Limb (tissue), 2 donors: ENCODE results near the gene RBPMS2.
"Not testable (repeated sequence)": the region's sequence is repeated elsewhere in the genome, so short reads cannot be mapped to it uniquely, and the experiment has no call there.

Experiments used
- DNase-seq, 2 donors: peaks; one replicate each; pipeline ENCODE4 v3.0.0-alpha.2; 2016; ENCODE audit errors: extremely low spot score in 2 of 2

Gene RBPMS2

DNA sequence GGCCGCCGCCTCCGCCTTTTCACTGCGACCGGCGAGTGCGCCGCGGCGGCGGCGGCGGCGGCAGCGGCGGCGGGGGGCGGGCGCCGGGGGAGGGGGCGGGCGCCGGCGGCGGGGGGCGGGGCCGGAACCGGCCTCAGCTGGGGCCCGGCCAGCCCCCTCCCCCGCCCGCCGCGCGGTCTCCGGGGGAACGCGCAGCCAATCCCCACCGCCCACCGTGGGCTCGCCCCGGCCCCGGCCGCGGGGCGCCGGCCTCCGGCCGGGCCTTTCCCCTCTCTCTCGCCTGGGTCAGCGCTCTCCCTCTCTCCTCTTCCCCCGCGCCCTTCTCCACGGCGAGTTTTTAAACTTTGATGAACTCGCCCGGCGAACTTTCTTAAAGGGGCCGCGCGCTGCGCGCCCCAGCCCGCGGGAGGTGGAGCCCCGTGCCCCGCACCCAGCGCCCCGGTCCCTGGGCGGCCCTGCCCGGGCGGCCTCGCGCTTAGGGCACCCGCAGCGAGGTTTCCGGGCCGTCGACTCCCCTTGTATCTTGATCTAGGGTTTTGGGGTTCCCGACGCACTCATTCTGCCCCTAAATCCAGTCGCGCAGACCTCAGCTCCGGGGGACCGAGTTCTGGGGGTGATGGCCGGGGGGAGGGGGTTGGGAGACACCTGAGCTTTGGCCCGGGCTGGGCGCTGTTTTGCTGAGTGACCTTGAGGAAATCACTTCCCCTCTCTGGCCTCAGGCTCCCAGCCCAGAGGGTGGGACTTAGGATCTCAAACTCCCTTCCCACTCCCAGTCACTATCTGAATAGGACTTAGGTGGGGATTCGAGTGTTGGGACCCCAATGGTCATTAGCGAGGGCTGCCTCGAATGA lies at the start of gene RBPMS2:
RBPMS2 (minus strand) TSS at position 39 of the 851 bp plus-strand sequence. CDS start 270 bp downstream, outside the sequence.
- DNase-seq, result peak; percentile 12 to 58

DNA sequence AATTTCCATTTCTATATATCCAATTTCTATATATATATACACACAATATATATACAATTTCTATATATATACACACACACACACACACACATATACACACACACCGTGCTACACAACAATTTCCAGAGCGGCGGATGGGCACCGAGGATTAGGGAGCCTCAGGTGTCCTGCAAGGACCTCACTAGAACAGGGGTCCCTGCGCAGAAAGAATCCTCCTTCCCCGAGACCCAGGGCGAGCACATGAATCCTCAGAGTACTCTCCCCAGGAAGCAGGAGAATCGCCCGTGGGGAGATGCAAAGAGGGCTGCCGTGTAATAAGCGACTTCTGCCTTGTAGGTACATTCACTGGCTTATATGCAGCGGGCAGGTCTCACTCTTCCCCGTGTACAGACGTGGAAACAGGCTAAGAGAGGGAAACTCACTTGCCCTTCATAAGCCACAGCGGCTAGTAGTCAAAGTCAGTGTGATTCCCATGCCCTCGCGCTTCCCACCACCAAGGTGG lies 49.6 kb upstream of the RBPMS2 start:
- DNase-seq, result no peak

DNA sequence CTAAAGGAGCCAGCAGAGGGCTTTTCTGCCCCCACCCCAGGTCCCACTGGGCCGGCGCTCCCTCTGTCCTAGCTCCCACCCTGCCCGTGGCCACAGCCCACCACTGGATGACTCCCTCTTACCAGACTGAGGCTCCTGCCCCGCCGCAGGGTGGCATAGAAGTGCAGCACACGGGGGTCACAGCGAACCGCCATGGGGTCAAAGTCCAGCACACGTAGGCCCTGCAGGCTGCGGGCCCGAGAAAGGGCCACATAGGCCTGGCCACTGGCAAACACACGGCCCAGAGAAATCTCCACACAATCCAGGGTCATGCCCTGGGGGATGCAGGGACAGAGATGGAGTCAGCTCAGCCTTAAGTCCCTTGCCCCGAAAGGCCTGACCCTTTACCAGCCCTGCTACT lies 41.1 kb upstream of the RBPMS2 start:
- no peak for DNase-seq

DNA sequence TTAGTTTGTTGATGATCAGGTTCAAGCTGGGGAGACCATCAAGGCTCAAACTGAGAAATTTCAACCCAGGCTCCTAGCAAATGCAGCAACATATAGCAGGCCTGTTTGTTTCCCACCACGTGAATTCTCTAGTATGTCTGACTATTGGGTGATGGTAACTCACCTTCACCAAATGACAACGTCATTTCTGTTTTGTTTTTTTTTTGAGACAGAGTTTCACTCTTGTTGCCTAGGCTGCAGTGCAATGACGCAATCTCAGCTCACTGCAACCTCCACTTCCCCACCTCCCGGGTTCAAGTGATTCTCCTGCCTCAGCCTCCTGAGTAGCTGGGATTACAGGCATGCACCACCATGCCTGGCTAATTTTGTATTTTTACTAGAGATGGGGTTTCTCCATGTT lies 39.6 kb upstream of the RBPMS2 start:
- not testable (repeated sequence) for DNase-seq

DNA sequence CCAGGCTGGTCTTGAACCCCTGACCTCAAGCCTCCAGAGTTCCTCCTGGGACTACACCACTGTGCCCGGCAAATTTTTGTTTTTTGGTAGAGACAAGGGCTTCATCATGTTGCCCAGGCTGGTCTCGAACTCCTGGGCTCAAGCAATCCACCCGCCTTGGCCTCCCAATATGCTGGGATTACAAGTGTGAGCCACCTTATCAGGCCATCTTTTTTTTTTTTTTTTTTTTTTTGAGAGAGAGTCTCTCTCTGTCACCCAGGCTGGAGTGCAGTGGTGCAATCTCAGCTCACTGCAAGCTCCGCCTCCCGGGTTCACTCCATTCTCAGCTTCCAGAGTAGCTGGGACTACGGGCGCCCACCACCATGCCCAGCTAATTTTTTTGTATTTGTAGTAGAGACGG lies 38.9 kb upstream of the RBPMS2 start:
- DNase-seq, result not testable (repeated sequence)

DNA sequence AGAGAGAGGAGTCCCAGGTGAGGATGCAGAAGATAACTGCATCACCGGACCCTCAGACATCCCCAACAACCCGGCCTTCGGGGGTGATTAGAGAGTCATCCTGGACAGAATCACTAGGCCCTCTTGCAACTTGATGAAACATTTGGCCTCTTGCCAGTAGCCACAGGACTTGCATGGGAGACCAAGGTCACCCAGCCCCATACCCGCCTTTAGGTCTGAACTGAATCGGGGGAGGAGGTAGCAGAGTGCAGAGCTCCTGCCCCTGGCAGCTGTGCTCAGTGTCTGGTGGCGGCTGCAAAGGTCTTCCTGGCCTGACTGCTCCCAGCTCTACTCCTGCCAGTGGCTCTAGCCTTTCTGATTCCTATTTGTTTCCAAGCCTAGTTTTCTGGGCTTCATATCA lies 37.7 kb upstream of the RBPMS2 start:
- DNase-seq, result no peak

DNA sequence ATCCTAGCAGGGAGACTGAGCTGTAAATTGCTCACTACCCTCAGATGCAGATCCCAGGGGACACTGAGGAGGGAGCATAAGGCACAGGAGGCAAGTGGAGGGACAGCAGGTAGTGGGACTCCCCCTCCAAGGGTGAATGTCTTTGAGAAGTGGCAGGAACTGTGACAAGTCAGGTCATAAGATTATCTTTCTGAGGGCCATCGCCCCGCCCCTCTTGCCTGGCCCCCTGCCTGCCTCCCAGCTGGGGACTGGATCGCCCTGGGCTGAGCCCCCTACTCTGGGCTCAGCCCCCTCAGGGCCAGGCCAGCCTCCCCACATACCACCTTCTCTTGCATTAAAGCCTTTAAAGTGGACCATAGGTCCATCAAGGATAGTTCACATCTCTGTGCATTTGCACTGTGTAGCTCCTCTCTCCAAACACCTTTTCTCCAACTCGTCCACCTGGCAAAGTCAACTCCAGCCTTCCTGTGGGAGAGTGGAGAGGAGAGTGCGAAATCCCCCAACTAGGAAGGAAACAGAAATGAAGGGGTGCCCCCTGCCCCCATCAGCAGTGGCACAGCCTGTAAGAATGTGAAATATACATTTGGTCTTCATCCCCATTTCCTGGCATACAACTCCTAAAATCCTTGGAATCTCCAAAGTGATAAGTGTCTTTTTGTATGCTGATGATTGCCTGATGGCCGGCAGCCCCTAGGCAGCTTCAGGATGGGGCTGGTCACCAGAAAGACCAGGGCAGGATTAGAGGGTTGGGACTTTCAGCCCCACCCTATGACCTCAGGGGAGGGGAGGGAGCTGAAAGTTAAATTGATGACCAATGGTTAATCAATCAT lies 35.3 kb upstream of the RBPMS2 start:
- DNase-seq, result no peak

DNA sequence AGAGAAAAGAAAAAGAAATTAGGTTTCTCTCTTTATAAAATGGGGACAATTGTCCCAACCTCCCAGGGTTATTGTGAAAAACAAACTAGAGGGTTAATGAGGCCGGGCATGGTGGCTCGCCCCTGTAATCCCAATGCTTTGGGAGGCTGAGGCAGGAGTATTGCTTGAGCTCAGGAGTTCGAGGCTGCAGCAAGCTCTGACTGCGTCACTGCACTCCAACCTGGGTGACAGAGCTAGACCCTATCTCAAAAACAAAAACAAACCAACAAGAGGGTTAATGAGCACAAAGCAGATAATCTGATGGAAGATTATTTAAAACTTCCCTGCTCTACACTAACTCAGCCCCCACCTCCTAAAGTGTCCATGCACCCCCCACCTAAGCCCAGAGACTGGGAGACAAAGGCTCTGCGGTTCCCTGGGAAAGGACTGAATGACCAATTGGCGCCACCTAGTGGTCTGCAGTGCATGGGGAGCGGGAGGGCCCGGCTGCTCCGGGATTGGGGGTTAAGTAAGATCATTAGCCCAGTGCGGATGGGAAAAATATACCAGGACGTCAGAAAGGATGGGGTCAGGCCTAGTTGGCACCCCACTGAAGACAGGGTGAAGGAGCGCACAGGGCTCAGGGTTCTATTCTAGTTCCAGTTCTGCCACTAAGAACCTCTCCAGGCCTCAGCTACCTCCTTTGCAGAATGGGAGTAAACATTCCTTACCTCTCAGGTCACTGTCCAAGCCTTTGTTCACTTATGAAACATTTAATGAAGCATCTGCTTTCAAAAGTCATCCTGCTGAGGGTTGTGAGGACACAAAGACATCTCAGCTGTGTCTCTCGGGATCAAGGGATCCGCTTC lies 34.5 kb upstream of the RBPMS2 start:
- DNase-seq, result peak; percentile 71 to 86

DNA sequence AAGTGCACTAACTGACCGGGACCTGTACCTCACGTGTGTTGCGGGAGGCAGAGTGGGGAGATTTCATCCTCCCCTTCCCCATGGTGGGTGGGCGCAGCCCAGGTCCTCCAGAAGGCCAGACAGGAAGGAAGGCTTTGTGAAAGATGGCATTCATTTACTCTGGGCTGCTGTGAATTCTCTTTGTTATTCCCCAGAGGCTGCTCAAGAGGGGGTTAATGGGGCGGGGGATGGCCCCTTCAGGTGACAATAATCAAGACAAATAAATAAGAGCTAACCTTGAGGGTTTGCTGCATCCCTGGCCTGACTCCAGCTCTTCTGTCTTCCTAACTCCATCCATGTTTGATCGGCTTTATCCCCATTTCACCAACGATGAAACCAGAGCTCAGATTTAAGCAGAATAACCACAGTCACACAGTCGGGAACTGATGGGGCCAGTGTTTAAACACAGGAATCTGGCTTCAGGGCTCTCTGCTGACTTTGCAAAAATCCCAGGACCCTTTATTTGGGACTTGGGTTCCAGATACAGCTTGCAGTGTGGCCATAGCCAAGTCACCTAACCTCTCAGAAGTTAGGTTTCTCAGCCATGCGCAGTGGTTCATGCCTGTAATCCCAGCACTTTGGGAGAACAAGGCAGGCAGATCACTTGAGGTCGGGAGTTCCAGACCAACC lies 33.5 kb upstream of the RBPMS2 start:
- no peak for DNase-seq

DNA sequence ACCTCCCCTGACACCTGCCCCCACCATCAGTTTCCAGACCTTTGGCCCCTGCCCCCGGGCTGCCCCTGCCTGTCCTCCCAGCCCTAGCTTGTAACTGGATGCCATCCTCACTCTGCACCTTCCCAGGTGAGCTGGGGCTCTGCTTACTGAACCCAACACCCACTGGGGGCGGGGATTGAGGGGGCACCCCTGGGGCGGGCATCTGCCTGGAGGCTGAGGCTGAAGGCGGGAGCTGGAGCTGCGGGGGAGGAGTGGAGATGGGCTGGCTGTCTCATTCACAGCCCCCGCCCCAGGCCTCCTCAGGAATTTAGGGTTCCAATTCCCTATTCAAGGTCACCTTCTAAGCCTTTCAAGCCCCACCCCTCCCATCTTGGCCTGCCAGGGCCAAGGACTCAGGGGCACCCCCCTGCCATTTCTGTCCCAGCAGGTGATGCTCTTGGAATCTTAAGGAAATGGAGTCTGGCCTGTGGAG lies 32.4 kb upstream of the RBPMS2 start:
- DNase-seq, result no peak

DNA sequence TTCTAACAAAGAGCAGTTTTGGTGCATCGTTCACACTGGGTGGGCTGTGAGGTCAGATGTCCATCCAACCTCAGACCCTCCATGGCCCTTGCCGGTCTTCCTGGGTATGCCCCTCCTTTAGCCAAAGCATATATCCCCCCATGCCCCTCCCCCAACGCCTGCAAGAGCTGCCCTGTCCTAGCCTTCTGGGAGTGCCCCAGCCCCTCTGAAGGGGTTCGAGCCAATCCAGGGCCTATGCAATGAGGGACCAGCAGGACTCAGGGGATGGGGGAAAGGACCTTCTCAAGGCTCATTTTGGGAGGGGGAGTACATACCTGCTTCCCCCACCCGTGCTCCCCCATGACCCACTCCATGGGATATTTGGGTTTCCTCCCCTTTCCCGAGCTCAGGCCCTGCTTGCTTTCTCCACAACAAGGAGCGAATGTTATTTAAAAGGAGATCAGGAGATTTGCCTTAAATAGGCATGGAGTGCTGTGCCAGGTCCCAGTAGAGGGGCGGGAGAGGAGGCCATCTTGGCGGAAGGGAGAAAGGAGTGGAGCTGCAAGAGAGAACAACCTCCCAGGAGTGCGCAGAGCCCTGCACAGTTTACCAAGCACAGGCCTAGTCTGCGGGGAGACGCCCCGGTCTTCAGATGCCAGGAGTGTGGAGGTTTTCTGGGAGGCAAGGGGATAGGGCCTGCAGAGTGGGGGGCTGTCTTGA lies 31.8 kb upstream of the RBPMS2 start:
- DNase-seq, result peak in 1 of 2 donors; percentile 38

DNA sequence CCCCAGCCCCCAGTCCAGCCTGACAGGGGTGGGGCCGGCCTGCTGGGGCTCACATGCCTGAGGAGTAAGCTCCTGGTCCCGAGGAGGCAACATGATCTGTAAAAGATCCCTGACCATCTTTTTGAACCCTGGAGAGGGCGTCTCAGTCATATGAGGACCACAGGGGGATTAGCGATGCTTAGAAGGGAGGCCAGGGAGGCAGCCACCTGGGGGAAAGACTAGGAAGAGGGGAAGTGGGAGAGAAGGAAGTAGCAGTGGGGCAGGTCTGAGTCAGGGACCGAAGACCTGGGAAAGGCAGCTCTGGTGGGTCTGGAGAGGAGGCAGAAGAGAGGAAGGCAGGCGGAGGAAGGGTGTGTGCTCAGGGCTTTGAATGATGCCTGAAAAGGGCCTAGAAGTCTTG lies 31.1 kb upstream of the RBPMS2 start:
- DNase-seq, result no peak

DNA sequence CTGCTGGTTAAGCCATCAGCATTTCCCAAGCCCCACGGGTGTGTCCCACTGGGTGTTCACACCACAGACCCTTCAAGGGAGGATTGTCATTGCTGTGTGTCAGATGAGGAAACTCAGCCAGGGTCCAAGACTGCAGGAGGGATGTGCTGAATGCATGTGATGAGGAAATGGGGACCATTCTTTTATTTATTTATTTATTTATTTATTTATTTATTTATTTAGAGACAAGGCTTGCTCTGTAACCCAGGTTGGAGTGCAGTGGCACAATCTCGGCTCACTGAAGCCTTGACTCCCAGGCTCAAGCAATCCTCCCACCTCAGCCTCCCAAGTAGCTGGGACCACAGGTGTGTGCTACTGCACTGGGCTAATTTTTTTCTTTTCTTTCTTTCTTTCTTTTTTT lies 29.2 kb upstream of the RBPMS2 start:
- no peak for DNase-seq

DNA sequence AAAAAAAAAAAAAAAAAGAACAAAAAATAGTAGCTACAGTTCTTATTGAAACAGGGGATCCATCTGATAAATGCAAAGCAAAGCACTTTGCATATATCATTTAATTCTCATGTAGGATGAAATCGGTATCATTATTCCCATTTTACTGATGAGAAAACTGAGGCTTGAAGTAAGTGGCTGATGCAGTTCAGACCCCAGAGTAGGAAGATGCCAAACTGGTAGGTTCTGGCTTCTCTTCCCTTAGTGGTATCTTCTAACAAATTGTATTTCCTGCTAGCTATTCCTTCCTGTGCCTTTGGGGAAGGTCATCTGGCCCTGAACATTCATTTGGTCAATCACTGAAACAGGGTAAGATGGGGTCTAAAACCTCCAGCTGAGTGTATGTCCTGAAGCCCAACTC lies 28.1 kb upstream of the RBPMS2 start:
- no peak for DNase-seq

DNA sequence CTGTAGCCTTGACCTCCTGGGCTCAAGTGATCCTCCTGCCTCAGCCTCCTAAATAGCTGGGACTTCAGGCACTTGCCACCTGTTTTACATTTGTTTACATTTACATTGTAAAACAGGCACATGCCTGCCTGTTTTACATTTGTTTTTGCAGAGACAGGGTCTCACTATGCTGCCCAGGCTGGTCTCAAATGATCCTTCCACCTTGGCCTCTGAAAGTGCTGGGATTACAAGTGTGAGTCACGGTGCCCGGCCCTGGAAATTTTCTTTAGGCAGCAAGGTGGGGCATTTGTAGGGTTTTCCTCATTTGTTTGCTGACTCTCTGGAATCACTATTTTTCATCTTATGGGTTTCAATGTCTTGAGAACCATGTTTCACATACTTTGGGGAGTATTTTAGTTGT lies 25.1 kb upstream of the RBPMS2 start:
- no peak for DNase-seq

DNA sequence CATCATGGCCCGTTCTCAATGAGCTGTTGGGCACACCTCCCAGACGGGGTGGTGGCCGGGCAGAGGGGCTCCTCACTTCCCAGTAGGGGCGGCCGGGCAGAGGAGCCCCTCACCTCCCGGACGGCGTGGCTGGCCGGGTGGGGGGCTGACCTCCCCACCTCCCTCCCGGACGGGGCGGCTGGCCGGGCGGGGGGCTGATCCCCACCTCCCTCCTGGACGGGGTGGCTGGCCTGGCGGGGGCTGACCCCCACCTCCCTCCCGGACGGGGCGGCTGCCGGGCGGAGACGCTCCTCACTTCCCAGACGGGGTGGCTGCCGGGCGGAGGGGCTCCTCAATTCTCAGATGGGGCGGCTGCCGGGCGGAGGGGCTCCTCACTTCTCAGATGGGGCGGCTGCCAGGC lies 23.5 kb upstream of the RBPMS2 start:
- DNase-seq, result not testable (repeated sequence)

DNA sequence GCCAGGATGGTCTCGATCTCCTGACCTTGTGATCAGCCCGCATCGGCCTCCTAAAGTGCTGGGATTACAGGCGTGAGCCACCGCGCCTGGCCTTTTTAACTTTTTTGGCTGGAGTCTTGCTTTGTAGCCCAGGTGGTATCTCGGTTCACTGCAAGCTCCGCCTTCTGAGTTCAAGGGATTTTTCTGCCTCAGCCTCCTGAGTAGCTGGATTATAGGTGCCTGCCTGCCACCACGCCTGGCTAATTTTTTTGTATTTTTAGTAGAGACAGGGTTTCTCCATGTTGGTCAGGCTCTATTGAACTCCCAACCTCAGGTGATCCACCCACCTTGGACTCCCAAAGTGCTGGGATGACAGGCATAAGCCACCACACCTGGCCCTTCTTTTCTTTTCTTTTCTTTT lies 20.5 kb upstream of the RBPMS2 start:
- not testable (repeated sequence) for DNase-seq

DNA sequence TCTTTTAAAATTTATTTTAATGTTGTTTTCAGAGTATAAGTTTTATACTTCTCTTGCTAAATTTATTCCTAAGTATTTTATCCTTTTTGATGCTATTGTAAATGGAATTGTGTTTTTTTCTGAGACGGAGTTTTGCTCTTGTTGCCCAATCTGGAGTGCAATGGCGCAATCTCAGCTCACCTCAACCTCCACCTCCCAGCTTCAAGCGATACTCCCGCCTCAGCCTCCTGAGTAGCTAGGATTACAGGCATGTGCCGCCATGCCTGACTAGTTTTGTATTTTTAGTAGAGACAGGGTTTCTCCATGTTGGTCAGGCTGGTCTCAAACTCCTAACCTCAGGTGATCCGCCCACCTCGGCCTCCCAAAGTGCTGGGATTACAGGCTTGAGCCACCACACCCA lies 19.9 kb upstream of the RBPMS2 start:
- DNase-seq, result not testable (repeated sequence)

DNA sequence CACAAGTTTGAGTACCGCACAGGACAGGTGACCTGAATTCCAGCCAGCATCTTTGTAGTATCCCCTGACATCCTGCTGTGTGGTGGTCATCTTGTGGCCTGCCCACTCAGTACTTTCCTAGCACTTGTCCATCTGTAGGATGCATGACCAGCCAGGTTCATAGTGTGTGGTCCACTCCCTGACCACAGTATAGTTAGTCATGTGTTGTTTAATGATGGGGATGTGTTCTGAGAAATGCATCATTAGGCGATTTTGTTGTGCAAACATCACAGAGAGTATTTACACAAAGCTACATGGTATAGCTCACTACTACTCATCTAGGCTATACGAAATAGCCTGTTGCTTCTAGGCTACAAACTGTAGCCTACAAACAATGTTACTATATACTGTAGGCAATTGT lies 16.9 kb upstream of the RBPMS2 start:
- no peak for DNase-seq

DNA sequence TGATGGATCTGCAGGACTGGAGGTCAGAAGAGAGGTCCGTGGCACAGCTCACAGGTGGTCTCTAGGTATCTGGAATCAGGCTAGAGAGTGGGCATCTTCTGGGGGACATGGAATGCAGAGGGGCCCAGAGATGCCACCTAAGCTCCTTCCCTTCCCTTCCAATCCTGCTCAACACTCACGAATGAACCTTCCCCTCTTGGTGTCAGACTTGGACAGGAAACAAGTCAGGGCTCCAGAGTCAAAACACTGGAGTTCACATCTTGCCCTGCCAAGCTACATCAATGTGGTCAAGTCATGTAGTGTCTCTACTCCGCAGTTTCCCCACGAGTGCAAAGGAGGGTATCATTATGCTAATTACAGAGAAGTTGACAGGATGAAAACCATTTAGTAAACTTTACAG lies 16.0 kb upstream of the RBPMS2 start:
- DNase-seq, result no peak
